SU-DHL-6 (cell line): ENCODE measurements around the gene HMGA1.

Experiments
- H2AFZ ChIP-seq: fragments of 200-600 bp; sonication (generic); 2 replicates; pipeline ENCODE4 v1.6.1; 2014; ENCODE audit warnings: low read depth, mild to moderate bottlenecking, moderate library complexity, mixed read lengths, antibody characterized with exemption, low read length; ENCODE audit not compliant: severe bottlenecking
- H3F3A ChIP-seq: fragments of 200-600 bp; shearing (Covaris generic); 2 replicates; pipeline ENCODE4 v1.6.0; 2016; ENCODE audit warnings: antibody characterized with exemption, mild to moderate bottlenecking; ENCODE audit not compliant: insufficient read depth
- H3K27ac ChIP-seq: fragments of 200-600 bp; sonication (generic); 2 replicates; pipeline ENCODE4 v1.5.1; 2016; ENCODE audit warnings: low read depth, mild to moderate bottlenecking, low read length, moderate library complexity, mixed read lengths
- H3K27me3 ChIP-seq: fragments of 200-600 bp; sonication (generic), shearing (Covaris generic); 2 replicates; pipeline ENCODE4 v1.6.0; 2014; ENCODE audit warnings: mild to moderate bottlenecking, low read length
- H3K36me3 ChIP-seq: fragments of 200-600 bp; sonication (generic); 2 replicates; pipeline ENCODE4 v1.6.1; 2014; ENCODE audit warnings: mild to moderate bottlenecking, low read length, mixed read lengths
- H3K4me2 ChIP-seq: fragments of 300-600, 200-600 bp; shearing (Covaris generic), sonication (generic); 2 replicates; pipeline ENCODE4 v1.6.0; 2014; ENCODE audit warnings: low read length, low read depth, mild to moderate bottlenecking; ENCODE audit not compliant: poor library complexity, severe bottlenecking
- H3K4me3 ChIP-seq: fragments of 200-600 bp; sonication (generic); 2 replicates; pipeline ENCODE4 v1.5.1; 2014; ENCODE audit warnings: antibody characterized with exemption, low read length, mild to moderate bottlenecking, mixed read lengths; ENCODE audit not compliant: insufficient read depth, poor library complexity, severe bottlenecking
- H3K79me2 ChIP-seq: fragments of 200-600 bp; sonication (generic); 2 replicates; pipeline ENCODE4 v1.6.1; 2014; ENCODE audit warnings: mild to moderate bottlenecking, low read length, moderate library complexity; ENCODE audit not compliant: insufficient read depth
- H3K9ac ChIP-seq: fragments of 200-600 bp; sonication (generic); 2 replicates; pipeline ENCODE4 v1.7.0; 2014; ENCODE audit warnings: mild to moderate bottlenecking, low read length
- H3K9me2 ChIP-seq: fragments of 200-600 bp; sonication (generic); replicated peaks from 2 replicates; pipeline ENCODE4 v1.6.1; 2014; ENCODE audit warnings: low read length; ENCODE audit not compliant: insufficient read depth
- H3K9me3 ChIP-seq: fragments of 200-600 bp; sonication (generic); 2 replicates; pipeline ENCODE4 v1.6.1; 2014; ENCODE audit warnings: low read length, mixed read lengths; ENCODE audit not compliant: insufficient read depth
- H4K20me1 ChIP-seq: fragments of 200-600 bp; sonication (generic); 2 replicates; pipeline ENCODE4 v1.6.1; 2014; ENCODE audit warnings: low read depth, mild to moderate bottlenecking, antibody characterized with exemption, low read length, moderate library complexity, mixed read lengths
- EZH2phosphoT487 ChIP-seq: fragments of 200-600 bp; sonication (generic), shearing (Covaris generic); conservative IDR thresholded peaks from 2 replicates; pipeline ENCODE4 v1.6.1; 2018; ENCODE audit warnings: mild to moderate bottlenecking, antibody characterized with exemption, low read length, moderate library complexity, mixed read lengths
- TF ChIP-seq, protein P1 (sequence below): fragments of 200-600 bp; sonication (generic); IDR thresholded peaks from one replicate; pipeline ENCODE4 v1.5.1; 2017; ENCODE audit warnings: antibody characterized with exemption, mild to moderate bottlenecking, low read length, moderate library complexity; ENCODE audit not compliant: insufficient read depth, poor library complexity, severe bottlenecking

The HMGA1 gene

DNA sequence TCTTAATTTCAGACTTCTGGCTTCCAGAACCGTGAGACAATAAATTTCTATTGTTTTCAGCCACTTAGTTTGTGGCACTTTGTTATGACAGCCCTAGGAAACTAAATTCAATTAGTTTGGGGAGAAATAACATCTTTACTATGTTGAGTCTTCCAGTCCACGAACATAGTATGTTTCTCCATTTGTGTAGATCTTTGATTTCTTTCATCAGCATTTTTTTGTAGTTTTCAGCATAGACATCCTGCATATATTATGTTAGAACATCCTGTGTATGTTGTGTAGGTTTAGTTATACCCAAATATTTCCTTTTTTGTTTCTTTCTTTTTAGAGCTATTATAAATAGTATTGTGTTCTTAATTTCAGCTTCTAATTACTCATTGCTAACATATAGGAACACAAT is 18.0 kb upstream of the HMGA1 start:
- Histone ChIP-seq H3K9ac (no peak overlapping the region), H3K9me3 (no peaks in the 10 kb centered on the region), H3K79me2 (no peaks in the 10 kb centered on the region), H3K27me3 (no peaks in the 10 kb centered on the region), H4K20me1 (no peaks in the 10 kb centered on the region), H2AFZ (peak overlapping the region; percentile 25), H3K27ac (peak overlapping the region; percentile 59), H3K4me2 (peak overlapping the region; percentile 46), H3K36me3 (no peaks in the 10 kb centered on the region), H3K4me3 (no peak overlapping the region), H3K9me2 (no peaks in the 10 kb centered on the region), H3F3A (peaks cover 31% of the 10 kb centered on the region)
- no peak for TF ChIP-seq EZH2phosphoT487
- TF ChIP-seq, protein P1, sequence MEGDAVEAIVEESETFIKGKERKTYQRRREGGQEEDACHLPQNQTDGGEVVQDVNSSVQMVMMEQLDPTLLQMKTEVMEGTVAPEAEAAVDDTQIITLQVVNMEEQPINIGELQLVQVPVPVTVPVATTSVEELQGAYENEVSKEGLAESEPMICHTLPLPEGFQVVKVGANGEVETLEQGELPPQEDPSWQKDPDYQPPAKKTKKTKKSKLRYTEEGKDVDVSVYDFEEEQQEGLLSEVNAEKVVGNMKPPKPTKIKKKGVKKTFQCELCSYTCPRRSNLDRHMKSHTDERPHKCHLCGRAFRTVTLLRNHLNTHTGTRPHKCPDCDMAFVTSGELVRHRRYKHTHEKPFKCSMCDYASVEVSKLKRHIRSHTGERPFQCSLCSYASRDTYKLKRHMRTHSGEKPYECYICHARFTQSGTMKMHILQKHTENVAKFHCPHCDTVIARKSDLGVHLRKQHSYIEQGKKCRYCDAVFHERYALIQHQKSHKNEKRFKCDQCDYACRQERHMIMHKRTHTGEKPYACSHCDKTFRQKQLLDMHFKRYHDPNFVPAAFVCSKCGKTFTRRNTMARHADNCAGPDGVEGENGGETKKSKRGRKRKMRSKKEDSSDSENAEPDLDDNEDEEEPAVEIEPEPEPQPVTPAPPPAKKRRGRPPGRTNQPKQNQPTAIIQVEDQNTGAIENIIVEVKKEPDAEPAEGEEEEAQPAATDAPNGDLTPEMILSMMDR: no peak

DNA sequence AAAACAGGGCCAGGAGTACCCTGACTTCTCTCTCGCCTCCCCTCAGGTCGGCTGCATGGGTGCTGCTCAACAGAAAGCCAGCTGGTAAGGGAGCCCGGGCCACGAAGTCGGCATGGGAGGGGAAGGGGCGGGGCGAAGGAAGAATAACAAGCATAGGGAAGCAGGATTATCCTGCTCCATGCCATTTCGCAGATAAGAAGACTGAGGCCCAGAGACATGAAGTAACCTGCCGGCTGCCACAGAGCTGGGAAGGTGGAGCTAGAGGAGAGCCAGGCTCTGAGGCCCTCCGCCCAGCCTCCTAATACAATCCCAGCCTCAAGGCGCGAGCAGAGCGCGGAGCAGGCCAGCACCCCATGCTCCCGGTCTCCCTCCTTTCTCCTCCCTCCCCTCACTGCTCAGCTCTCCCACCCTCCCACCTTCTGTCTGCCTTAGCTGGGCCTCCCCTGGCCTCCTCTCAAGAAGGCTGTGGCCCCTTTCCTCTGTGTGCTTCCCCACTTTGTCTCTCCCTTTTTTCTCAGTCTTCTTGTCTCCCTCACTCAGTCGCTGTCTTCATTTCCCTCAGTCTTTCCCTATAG is 13.2 kb upstream of the HMGA1 start:
- TF ChIP-seq, protein P1: no peak
- no peak for TF ChIP-seq EZH2phosphoT487
- no peaks in the 10 kb centered on the region for H3K9me2 ChIP-seq
- no peaks in the 10 kb centered on the region for H3K27me3 ChIP-seq
- peak overlapping the region; percentile 21 for H3K27ac ChIP-seq
- H3K79me2 ChIP-seq: no peaks in the 10 kb centered on the region
- H3K4me3 ChIP-seq: peak overlapping the region; percentile 33
- no peaks in the 10 kb centered on the region for H4K20me1 ChIP-seq
- peak overlapping the region; percentile 69 for H3K4me2 ChIP-seq
- no peaks in the 10 kb centered on the region for H3K9me3 ChIP-seq
- H2AFZ ChIP-seq: no peak overlapping the region
- peaks cover 32% of the 10 kb centered on the region for H3F3A ChIP-seq
- no peaks in the 10 kb centered on the region for H3K36me3 ChIP-seq
- peak overlapping the region; percentile 69 for H3K9ac ChIP-seq

DNA sequence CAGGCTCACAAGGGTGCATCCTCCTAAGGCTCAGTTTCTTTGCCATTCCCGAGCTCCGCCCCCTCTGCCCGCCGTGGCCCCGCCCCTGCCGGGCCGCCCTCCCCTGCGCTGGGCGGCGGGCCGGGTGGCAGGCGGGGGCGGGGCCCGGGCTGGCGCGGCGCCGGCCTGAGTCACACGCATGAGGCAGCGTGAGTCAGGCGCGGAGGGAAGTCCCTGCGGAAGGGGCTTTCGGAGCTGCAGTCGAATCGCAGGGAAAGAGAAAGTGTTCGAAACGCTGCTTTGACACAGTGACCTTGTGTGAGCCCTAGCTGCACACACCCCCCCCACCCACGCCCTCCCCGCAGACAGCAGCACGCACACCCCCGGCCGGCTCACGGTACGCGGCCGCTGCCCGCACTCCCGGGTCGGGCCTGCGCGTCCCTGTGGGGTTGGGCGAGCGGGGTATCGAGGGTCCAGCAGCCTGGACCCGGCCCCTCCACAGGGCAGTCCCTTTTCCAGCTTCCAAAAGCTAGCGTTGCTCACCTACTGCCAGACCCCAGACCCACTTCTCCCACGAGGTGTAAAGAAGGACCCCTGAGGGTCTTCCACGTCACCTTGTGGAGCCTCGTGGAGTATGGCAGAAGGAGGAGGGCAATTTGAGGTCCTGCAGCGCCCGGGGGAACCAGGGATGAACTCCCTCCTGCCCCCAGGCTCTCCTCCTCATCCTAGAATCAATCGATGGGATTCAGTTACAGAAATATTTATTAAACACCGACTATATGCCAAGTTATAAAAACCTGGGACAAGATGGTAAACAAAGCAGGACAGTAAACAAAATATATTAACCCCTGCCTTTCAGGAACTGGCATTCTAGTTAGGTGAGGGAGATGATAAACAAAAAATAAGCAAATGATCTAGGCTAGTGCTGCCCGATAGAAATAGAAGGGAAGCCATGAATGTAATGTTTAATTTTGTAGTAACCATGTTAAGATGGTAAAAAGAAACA is 12.4 kb upstream of the HMGA1 start:
- Histone ChIP-seq H4K20me1 (no peaks in the 10 kb centered on the region), H3K4me2 (peak overlapping the region; percentile 69), H3K9me3 (no peaks in the 10 kb centered on the region), H3K4me3 (peak overlapping the region; percentile 50), H2AFZ (peak overlapping the region; percentile 77), H3K9me2 (no peaks in the 10 kb centered on the region), H3K79me2 (no peaks in the 10 kb centered on the region), H3K36me3 (no peaks in the 10 kb centered on the region), H3K9ac (peak overlapping the region; percentile 69), H3K27ac (peak overlapping the region; percentile 33), H3K27me3 (no peaks in the 10 kb centered on the region), H3F3A (peaks cover 24% of the 10 kb centered on the region)
- TF ChIP-seq EZH2phosphoT487: no peak
- TF ChIP-seq, protein P1: no peak
